Transverse colon (tissue), 4 donors: ENCODE results near the gene ZNF780A. TPM values are rescaled to one million over a fixed set of nuclear protein-coding genes. Genes with fewer than 3 reads are reported as not detected.
A peak's percentile ranks its signal among the peaks of the same experiment; 100 is the strongest.

Source experiments
- DNase-seq: peaks from one replicate; pipeline ENCODE4 v3.0.0-alpha.2; 2019
- H3K27ac ChIP-seq, 4 donors: fragments of 200-600 bp; sonication (generic); 2 replicates each; pipeline ENCODE4 v1.5.1; 2016 to 2018; ENCODE audit warnings: inconsistent platforms in 4 of 4
- H3K27me3 ChIP-seq: fragments of 200-600 bp; sonication (generic); 2 replicates; pipeline ENCODE4 v1.5.1; 2017; ENCODE audit warnings: inconsistent platforms
- H3K36me3 ChIP-seq, 4 donors: fragments of 200-600 bp; sonication (generic); 2 replicates each; pipeline ENCODE4 v1.5.1; 2017 to 2019; ENCODE audit warnings: inconsistent platforms in 4 of 4
- H3K4me1 ChIP-seq, 4 donors: fragments of 200-600 bp; sonication (generic); 2 replicates each; pipeline ENCODE4 v1.5.1; 2017 to 2020; ENCODE audit warnings: inconsistent platforms in 4 of 4
- H3K4me3 ChIP-seq, 4 donors: fragments of 200-600 bp; sonication (generic); 1 replicate in 1 of 4; 2 replicates in 3 of 4; pipeline versions ENCODE4 v1.5.1 to v1.6.1; 2017 to 2019; ENCODE audit warnings: inconsistent platforms in 4 of 4
- H3K9me3 ChIP-seq, 2 donors: fragments of 200-600 bp; sonication (generic); 2 replicates each; pipeline ENCODE4 v1.5.1; 2017 to 2019; ENCODE audit warnings: inconsistent platforms in 2 of 2
- CTCF ChIP-seq, 5 experiments: fragments of 200-600 bp in 3 of 5; fragments of 450-650 bp in 2 of 5; sonication (generic) in 3 of 5; IDR thresholded peaks; 1 replicate in 2 of 5; 2 replicates in 3 of 5; pipeline ENCODE4 v1.5.1; 2016 to 2017; ENCODE audit warnings: antibody characterized with exemption in 5 of 5, inconsistent platforms in 3 of 5, mild to moderate bottlenecking in 2 of 5, moderate library complexity in 1 of 5
- EP300 ChIP-seq: sonication (generic); formaldehyde crosslinking; IDR thresholded peaks from one replicate; pipeline ENCODE4 v1.6.1; 2017; ENCODE audit warnings: antibody characterized with exemption, low read depth
- POLR2A ChIP-seq: fragments of 450-650 bp; IDR thresholded peaks from one replicate; pipeline ENCODE4 v1.6.1; 2016; ENCODE audit warnings: antibody characterized with exemption, mild to moderate bottlenecking, moderate library complexity
- POLR2AphosphoS5 ChIP-seq, 3 donors: sonication (generic); formaldehyde crosslinking; IDR thresholded peaks; one replicate each; pipeline ENCODE4 v1.6.1; 2016; ENCODE audit warnings: antibody characterized with exemption in 3 of 3
- WGBS, 2 donors: methylation state at CpG; one replicate each; pipeline ENCODE4 v1.1.5; 2018; ENCODE audit warnings: low coverage in 1 of 2; 5-methylcytosine and 5-hydroxymethylcytosine counted together
- in situ Hi-C, 4 donors: fragments of 200-750 bp; cut with MboI; loops; one replicate each; pipeline versions ENCODE4 v1.15.0 to v1.15.1; 2017; ENCODE audit warnings: low sequenced_read_pairs in 3 of 4, low pct_ligation_motif_present in 1 of 4, low pct_unique_long_range_greater_than_20kb in 1 of 4
- intact Hi-C: fragments of 100-400 bp; cut with DNase I; formaldehyde crosslinking; loops from one replicate; pipeline ENCODE4 v1.15.1; 2023; ENCODE audit warnings: low total_unique reads
- total RNA-seq, 4 donors: library from RNA; depleted of rRNA; stranded (reverse); fragments of >200 nt; gene quantifications; one replicate each; pipeline ENCODE4 v1.1.0, GENCODE V29; 2016

ZNF780A gene
- total RNA-seq, result 10 to 100 TPM in 1 of 4 donors, 1 to 10 TPM in 3; 3.0 to 19.7 (median 7.2) TPM

- Histone ChIP-seq H3K4me1 (peaks cover 4 to 15% (median 10%) of the 10 kb centered on the region in 4 donors), H3K27ac (peak within 1 kb of the TSS; percentile 86 to 95 (median 88)), H3K36me3 (no peaks in the 10 kb centered on the region), H3K4me3 (peak within 1 kb of the TSS; percentile 67 to 96 (median 72)), H3K9me3 (no peaks in the 10 kb centered on the region), H3K27me3 (peaks cover 8% of the 10 kb centered on the region)
- TF ChIP-seq CTCF (IDR thresholded peaks at IDR 0.05), result no peak
- peak; percentile 29 to 67 (median 41) for TF ChIP-seq POLR2AphosphoS5 (IDR thresholded peaks at IDR 0.05)
- peak; percentile 63 for TF ChIP-seq POLR2A
- DNase-seq, result peak; percentile 83
- intact Hi-C loops, result no loop called here
- whole genome bisulfite sequencing, 2 donors, result 0% methylated on average over 3 to 47 of the region's 47 CpGs
- in situ Hi-C loops, result no loop called here
These were observed at the start of gene ZNF780A for GRCh38 chr19:40090241-40091204. Gene ZNF780A, minus strand, starts transcription at chr19:40090943. Its CDS starts 6,190 bp downstream, at chr19:40084753.

- no peaks in the 10 kb centered on the region for H3K9me3 ChIP-seq
- no peaks in the 10 kb centered on the region for H3K36me3 ChIP-seq
- no peak overlapping the region for H3K27ac ChIP-seq
- TF ChIP-seq POLR2AphosphoS5 (IDR thresholded peaks at IDR 0.05) (no peak), CTCF (IDR thresholded peaks at IDR 0.05) (peak; percentile 65 to 72 (median 66))
- intact Hi-C loops (loop anchor here (5.0 kb wide), 1 partner anchor 73 kb away; no protein-coding TSS in a partner anchor), in situ Hi-C loops (loop anchor here (5.0 to 10.0 kb wide), 2 partner anchors 85 to 88 kb away; partner anchors contain the start of gene CCNP (in 4 of the 4))
- no peak overlapping the region for H3K4me3 ChIP-seq
- H3K27me3 ChIP-seq, result peaks cover 7% of the 10 kb centered on the region
- H3K4me1 ChIP-seq, result no peaks in the 10 kb centered on the region
- DNase-seq, result no peak
- WGBS, 2 donors, result 16 to 25% methylated on average over 4 to 7 of the region's 7 CpGs
These were observed 49.0 kb upstream of the ZNF780A start for GRCh38 chr19:40139533-40140287.

GRCh38 chr19:40136818-40137217 is 46.1 kb upstream of the ZNF780A start:
- Histone ChIP-seq H3K36me3 (no peaks in the 10 kb centered on the region), H3K9me3 (no peaks in the 10 kb centered on the region), H3K4me3 (no peak overlapping the region), H3K4me1 (no peaks in the 10 kb centered on the region), H3K27ac (no peak overlapping the region), H3K27me3 (peaks cover 22% of the 10 kb centered on the region)
- in situ Hi-C loops (loop anchor here in 3 of 4 donors (5.0 to 10.0 kb wide), 2 partner anchors 88 to 90 kb away; partner anchors contain the start of gene CCNP (in 3 of the 3)), intact Hi-C loops (no loop called here)
- TF ChIP-seq EP300, result no peak
- no peak for TF ChIP-seq POLR2AphosphoS5 (IDR thresholded peaks at IDR 0.05)
- TF ChIP-seq CTCF (IDR thresholded peaks at IDR 0.05), result no peak
- TF ChIP-seq POLR2A, result no peak
- WGBS, 2 donors, result 81 to 85% methylated on average over 4 to 5 of the region's 5 CpGs
- no peak for DNase-seq

- H3K27ac ChIP-seq, result no peak overlapping the region
- no peaks in the 10 kb centered on the region for H3K4me1 ChIP-seq
- peaks cover 24% of the 10 kb centered on the region for H3K27me3 ChIP-seq
- no peak overlapping the region for H3K4me3 ChIP-seq
- in situ Hi-C loops (loop anchor here in 3 of 4 donors (5.0 to 10.0 kb wide), 2 partner anchors 90 to 92 kb away; partner anchors contain the start of gene CCNP (in 3 of the 3)), intact Hi-C loops (no loop called here)
- no peak for TF ChIP-seq POLR2A
- DNase-seq, result no peak
- H3K9me3 ChIP-seq, result peaks cover 0 to 2% of the 10 kb centered on the region in 2 donors
- no peaks in the 10 kb centered on the region for H3K36me3 ChIP-seq
These were observed 44.1 kb upstream of the ZNF780A start for GRCh38 chr19:40134866-40135265.
